ENCODE data around the gene C1QTNF8. TPM values are rescaled to one million over a fixed set of nuclear protein-coding genes. Genes with fewer than 3 reads are reported as not detected.
A peak's percentile ranks its signal among the peaks of the same experiment; 100 is the strongest.

C1QTNF8 gene
- total RNA-seq, 1 donor from 2014 or later, result not detected

GRCh38 chr16:1066584-1067172 lies 29.4 kb downstream of the C1QTNF8 start:
- no peak for DNase-seq (ENCODE audit: low spot score in 2 of 2)
- FAIRE-seq, result no peak

DNA sequence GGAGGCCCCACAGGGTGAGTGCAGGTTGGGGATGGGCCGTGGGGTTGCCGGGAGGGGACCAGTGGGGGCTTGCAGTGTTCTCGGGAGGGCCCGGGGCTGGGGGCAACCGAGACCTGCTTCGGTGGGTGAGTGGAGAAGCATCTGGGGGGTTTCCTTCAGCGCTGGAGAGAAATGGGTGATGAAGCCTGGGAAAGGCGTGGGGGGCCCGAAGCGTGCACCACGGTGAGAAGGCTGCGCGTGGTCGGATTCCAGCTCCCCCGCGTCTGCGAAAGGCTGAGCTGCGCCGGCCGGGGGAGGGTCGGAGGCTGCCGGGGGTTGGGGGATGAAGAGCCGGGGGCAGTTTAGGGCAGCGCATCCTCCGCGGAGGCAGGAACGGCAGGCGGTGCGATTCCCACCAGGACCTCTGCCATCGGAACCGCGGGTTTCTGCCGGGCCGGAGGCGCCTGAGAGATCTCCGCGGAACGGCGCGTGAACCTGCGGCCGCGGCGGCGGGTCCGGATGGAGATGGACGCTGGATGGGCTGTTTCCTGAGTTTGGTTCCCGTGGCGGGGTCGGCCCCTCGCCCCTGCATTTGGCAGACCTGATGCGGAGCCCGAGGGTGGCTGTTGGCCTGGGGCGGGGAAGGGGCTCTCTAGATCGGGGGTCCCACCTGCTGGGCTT lies 30.4 kb downstream of the C1QTNF8 start:
- FAIRE-seq (no peak), DNase-seq (ENCODE audit: low spot score in 2 of 2) (no peak)

GRCh38 chr16:1063728-1064127 lies 32.3 kb downstream of the C1QTNF8 start:
- no peak for FAIRE-seq
- no peak for DNase-seq (ENCODE audit: low spot score in 2 of 2)

DNA sequence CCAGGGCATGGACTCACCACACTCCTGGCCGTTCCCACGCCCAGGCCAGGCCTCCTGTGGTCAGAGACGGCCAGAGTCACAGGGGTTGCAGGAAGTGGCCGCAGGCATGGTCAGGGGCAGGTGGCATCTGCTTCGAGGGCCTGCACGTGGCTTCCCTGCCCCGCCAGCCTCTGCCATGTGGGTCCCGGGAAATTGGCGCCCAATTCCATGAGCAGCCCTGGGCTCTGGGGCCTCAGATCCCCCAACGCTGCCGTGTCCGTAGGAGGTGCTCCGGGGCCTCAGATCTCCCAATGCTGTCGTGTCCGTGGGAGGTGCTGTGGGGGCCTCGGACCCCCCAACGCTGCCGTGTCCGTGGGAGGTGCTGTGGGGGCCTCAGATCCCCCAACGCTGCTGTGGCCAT lies 33.1 kb downstream of the C1QTNF8 start:
- no peak for FAIRE-seq
- DNase-seq (ENCODE audit: low spot score in 2 of 2), result no peak

DNA sequence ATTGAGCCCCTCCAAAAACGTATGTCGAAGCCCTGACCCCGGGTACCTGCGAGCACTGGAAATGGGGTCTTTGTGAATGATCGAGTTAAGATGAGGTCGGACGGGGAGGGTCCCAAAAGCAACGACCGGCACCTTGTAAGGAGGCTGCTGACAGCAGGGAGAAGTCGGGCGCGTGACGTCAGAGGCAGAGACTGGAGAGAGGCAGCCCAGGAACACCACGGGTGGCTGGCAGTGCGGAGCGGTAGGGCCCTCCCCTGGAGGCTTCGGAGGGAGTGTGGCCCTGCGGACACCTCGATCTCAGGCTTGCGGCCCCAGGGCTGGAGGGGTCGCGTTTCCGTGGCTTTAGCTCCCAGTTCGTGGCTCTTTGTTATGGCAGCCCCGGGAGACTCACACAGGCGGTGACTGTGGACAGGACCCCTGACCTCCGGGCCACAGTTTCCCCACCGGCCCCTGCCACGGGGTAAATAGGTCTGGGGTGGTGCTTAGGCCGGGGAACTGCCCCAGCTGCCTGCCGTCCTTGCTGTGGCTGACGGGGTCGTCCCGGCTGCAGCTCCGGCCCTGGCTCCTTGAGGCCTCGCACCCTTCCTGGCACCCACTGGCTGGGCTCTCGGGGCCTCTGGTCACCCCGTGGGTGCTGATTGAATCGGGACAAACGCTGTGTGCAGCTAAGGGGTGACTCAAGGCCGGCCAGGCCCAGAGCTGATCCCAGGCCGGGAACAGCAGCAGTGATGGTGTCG lies 34.1 kb downstream of the C1QTNF8 start:
- no peak for DNase-seq (ENCODE audit: low spot score in 2 of 2)
- FAIRE-seq, result no peak

DNA sequence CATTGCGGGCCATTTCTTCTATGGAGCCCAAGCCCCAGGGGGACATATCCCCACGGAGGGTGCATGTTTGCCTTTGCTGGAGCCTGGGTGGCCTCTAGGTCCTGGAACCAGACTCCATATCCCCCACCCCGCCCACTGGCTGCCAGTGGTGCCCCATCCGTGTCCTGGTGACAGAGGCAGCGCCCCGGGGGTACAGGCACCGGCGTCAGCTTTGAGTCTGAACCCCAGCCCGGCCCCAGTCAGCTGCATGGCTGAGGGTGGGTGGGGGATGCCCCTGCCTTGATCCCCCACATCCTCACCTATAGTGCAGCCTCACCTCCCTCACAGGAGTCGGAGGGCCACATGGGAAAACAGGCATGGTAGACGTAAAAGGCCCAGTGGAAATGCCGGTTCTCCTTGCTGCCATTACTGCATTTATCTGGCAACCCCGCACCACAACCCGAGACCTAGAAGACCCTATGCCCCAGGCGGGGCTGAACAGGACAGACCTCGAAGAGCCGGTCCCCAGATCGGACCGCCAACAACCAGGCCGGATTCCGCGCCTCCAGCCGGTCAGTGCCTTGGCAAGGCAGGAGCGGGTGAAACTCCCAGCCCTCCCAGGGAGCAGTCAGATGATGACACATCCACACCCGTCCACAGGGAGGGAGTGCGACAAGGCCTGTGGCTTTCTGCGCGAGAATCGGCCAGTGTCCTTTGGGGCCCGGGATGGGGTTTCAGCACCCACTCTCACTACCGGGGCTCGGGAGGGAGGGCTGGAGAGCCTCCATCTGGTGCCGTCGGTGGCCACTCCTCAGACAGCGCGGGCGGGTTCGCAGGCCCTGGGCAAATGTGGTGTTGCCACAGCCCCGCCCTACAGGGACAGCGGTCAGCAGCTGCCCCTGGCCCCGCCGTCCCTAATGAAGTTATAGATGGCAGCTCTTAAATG lies 35.4 kb downstream of the C1QTNF8 start:
- no peak for FAIRE-seq

GRCh38 chr16:1059310-1059709 lies 36.7 kb downstream of the C1QTNF8 start:
- FAIRE-seq, result no peak
- no peak for DNase-seq (ENCODE audit: low spot score in 2 of 2)

More for the DNA sequence above, 35.4 kb downstream of the C1QTNF8 start:
- no peak for DNase-seq (ENCODE audit: low spot score in 2 of 2)

GRCh38 chr16:1058216-1058615 lies 37.8 kb downstream of the C1QTNF8 start:
- FAIRE-seq (no peak), DNase-seq (ENCODE audit: low spot score in 2 of 2) (no peak)

GRCh38 chr16:1057252-1057932 lies 38.7 kb downstream of the C1QTNF8 start:
- DNase-seq (ENCODE audit: low spot score in 2 of 2), result peak; percentile 75 to 77
- FAIRE-seq, result no peak

DNA sequence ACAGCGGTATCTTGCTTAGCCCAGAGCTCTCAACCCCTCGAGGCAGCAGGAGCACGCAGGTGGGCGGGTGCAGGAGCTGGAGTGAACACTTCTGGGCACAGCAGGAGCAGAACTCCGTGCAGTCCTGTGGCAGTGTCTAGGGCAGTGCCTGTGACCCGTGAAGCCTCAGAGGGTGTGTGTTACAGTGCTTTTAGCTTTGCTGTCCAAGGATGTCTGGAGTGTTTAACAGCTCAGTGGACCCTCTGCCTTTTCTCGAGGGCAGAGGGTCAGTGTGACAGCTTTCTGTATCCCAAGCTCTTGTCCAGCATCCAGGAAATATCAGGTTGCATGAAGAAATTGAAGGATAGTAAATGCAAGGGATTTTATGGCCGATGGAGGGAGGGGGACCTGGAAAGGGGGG lies 39.8 kb downstream of the C1QTNF8 start:
- FAIRE-seq, result no peak
- no peak for DNase-seq (ENCODE audit: low spot score in 2 of 2)

DNA sequence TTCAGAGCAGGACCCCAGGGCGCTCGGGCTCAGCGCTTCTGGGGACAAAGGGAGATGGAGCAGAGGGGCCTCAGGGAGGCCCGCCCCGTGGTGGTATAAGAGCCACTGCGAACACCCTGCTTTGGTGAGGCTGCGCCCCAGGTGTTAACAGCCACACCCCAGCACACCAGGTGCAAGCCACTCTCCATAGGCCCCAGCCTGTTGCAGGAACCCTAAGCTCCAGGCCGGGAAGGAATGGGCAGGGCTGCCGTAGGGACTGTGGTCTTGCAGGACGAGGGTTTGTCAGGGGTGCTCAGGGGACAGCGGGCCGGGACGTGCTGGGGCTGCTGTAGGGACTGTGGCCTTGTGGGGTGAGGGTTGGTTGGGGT lies 40.5 kb downstream of the C1QTNF8 start:
- FAIRE-seq, result no peak
- no peak for DNase-seq (ENCODE audit: low spot score in 2 of 2)

DNA sequence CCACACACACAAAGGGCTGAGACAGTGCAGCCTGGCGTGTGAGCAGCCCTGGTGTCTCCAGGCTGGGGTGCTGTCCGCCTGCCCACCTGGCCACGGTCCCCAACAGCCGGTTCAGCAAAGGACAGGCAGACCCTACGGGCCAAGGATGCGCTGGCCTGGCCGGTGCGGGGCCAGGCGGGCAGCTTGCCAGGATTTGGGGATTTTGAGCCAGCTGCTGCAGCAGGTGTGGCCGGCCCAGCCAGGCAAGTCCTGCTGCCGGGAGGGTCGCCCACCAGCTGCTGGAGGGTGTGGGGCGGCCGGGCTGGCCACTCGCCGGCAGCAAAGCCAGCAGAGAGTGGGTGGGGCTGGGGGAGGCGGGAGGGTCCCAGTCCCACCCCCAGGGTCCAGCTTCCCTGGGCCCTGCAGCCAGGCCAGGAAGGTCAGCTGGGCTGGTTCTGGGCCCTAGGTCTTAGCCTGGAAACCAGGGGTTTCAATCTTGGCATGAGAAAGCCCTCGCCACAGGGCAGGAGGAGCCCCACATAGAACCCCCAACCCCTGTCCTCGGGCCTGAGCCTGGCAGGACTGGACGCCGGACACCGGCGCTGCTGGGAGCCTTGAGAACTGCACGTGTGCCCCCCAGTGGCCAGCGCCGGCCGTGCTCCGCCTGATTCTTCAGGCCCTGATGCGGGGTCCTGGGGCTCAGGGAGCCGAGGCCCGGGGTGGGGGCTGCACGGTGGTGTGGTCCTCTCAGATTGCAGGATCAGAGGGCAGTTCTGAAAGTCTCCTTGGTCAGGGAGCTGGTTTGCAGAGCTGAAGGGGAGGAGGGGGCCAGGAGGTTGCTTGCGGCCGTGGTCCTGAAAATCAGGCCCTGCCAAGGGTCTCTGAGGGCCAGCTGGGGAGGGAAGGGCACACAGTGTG lies 41.1 kb downstream of the C1QTNF8 start:
- DNase-seq (ENCODE audit: low spot score in 2 of 2) (peak; percentile 92), FAIRE-seq (no peak)

DNA sequence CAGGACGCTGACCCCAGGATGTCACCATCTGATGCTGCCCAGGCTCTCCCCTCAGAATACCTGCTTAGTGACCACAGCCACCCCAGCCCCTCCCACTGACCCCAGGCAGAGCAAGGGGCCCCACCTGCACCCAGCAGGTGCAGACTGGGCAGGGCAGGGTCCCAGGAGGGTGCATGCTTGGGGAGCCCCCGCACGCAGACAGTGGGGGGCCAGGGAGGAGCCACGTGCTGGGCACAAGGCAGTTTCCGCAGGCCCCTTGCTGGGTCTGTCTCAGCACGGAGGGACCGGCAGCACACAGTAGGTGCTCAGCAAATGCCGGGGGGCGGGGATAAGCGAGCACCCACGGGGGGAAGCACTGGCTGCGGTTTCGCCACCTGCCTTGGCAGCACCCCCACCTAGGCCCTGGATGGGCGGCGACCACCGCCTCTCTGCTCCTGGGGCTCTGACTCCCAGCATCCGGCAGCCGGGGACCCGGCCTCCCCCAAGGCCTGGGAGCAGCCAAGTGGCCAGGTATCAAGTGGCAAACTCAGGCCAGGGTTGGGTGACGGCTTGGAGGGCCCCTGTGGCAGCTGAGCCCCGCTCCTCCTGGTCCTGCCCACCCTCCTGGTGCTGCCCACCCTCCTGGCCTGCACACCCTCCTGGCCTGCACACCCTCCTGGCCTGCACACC lies 42.2 kb downstream of the C1QTNF8 start:
- FAIRE-seq, result no peak

GRCh38 chr16:1053121-1053521 lies 42.9 kb downstream of the C1QTNF8 start:
- DNase-seq (ENCODE audit: low spot score in 2 of 2) (no peak), FAIRE-seq (no peak)

More for the DNA sequence above, 42.2 kb downstream of the C1QTNF8 start:
- DNase-seq (ENCODE audit: low spot score in 2 of 2), result no peak

- no peak for FAIRE-seq
- DNase-seq (ENCODE audit: low spot score in 2 of 2), result no peak
Measured at GRCh38 chr16:1052721-1053120, 43.3 kb downstream of the C1QTNF8 start.

- DNase-seq (ENCODE audit: low spot score in 2 of 2), result no peak
- FAIRE-seq, result no peak
Measured at GRCh38 chr16:1051446-1051845, 44.6 kb downstream of the C1QTNF8 start.

DNA sequence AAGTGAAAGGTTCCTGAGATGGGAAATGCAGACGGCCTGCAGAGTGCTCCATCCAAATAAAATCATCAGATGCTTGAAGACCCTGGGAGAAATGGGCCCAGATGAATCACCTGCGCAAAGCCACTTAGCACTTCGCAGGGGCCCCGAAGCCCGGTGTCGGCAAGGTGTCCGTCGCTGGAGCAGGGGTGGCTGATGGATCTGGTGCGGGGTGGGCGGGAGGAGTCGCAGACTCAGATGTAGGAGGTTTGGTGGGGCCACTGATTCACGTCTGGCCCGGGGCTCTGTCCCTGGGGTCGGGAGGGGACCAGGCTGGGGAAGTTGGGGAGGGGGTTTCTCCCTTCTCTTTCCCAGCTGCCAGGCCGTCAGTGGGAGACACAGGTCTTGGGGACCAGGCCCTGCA lies 45.1 kb downstream of the C1QTNF8 start:
- FAIRE-seq (no peak), DNase-seq (ENCODE audit: low spot score in 2 of 2) (no peak)

DNA sequence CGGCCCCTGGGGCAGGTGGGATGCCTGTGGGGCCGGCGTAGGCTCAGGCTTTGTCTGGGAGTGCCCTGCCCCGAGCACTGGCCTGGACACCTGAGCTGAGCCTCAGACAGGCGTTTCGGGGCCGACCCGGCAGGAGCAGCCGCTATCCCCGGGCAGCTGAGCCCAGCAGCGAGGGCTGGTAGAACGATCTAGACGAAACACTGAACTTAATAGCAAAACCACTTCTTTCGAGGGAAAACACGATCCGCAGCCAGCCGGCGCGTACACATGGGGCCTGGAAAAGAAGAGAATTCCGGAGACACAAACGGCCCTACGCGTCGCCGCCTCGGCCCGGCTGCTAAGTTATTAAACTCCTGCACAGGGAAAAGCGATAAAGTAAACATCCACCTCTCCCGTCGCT lies 45.5 kb downstream of the C1QTNF8 start:
- FAIRE-seq (no peak), DNase-seq (ENCODE audit: low spot score in 2 of 2) (no peak)

GRCh38 chr16:1049976-1050247 lies 46.1 kb downstream of the C1QTNF8 start:
- FAIRE-seq (no peak), DNase-seq (ENCODE audit: low spot score in 2 of 2) (no peak)

All from frontal cortex (tissue), 4 donors.